Measurements from ENCODE around the gene CEACAM8.
"Not testable (repeated sequence)": the region's sequence is repeated elsewhere in the genome, so short reads cannot be mapped to it uniquely, and the experiment has no call there.

Gene CEACAM8

GRCh38 chr19:42558450-42559150, 36.1 kb downstream of the CEACAM8 start:
- Histone ChIP-seq H3K27ac (no peak overlapping the region), H3K4me1 (ENCODE audit: control insufficient read depth in 1 of 2, insufficient read depth in 1 of 2, low read depth in 1 of 2, low read length in 1 of 2) (peaks cover 39 to 42% of the 10 kb centered on the region in 2 experiments), H3K9me3 (no peaks in the 10 kb centered on the region), H3K36me3 (no peaks in the 10 kb centered on the region), H3K4me3 (ENCODE audit: low read depth in 1 of 2, low read length in 1 of 2) (no peak overlapping the region), H3K27me3 (no peaks in the 10 kb centered on the region)
- TF ChIP-seq, protein P1, sequence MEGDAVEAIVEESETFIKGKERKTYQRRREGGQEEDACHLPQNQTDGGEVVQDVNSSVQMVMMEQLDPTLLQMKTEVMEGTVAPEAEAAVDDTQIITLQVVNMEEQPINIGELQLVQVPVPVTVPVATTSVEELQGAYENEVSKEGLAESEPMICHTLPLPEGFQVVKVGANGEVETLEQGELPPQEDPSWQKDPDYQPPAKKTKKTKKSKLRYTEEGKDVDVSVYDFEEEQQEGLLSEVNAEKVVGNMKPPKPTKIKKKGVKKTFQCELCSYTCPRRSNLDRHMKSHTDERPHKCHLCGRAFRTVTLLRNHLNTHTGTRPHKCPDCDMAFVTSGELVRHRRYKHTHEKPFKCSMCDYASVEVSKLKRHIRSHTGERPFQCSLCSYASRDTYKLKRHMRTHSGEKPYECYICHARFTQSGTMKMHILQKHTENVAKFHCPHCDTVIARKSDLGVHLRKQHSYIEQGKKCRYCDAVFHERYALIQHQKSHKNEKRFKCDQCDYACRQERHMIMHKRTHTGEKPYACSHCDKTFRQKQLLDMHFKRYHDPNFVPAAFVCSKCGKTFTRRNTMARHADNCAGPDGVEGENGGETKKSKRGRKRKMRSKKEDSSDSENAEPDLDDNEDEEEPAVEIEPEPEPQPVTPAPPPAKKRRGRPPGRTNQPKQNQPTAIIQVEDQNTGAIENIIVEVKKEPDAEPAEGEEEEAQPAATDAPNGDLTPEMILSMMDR (IDR thresholded peaks at IDR 0.05), result no peak

- H3K27ac ChIP-seq; H3K4me3 ChIP-seq (ENCODE audit: low read depth in 1 of 2, low read length in 1 of 2); H3K9me3 ChIP-seq; H3K27me3 ChIP-seq; H3K36me3 ChIP-seq: not testable (repeated sequence)
- peaks cover 44 to 47% of the 10 kb centered on the region in 2 experiments for H3K4me1 ChIP-seq (ENCODE audit: control insufficient read depth in 1 of 2, insufficient read depth in 1 of 2, low read depth in 1 of 2, low read length in 1 of 2)
Observed at GRCh38 chr19:42557386-42557871, 37.3 kb downstream of the CEACAM8 start.

DNA sequence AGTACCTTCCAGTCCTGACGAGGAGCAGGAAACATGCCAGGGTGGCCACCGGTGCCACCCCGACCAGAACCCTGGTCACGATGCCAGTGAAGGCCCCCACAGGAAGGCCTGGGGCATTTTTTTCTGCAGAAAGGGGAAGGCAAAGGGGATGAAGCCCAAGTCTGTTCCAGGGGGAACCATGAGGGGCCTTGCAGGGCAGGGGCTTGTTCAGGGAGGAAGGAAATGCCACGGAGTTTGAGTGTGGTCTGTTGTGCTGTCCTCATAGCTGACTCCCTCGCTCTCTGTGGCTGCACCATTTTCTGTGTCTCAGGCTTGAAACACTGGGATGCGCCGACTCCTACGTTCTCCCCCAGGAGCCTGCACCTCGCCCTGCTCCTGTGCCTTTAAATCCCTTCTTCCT, 38.9 kb downstream of the CEACAM8 start:
- Histone ChIP-seq H3K36me3 (no peaks in the 10 kb centered on the region), H3K4me3 (ENCODE audit: low read depth in 1 of 2, low read length in 1 of 2) (peak overlapping the region in 1 of 2 experiments; percentile 58), H3K27me3 (no peaks in the 10 kb centered on the region), H3K9me3 (no peaks in the 10 kb centered on the region), H3K27ac (peak overlapping the region; percentile 70), H3K4me1 (ENCODE audit: control insufficient read depth in 1 of 2, insufficient read depth in 1 of 2, low read depth in 1 of 2, low read length in 1 of 2) (peaks cover 53 to 56% of the 10 kb centered on the region in 2 experiments)
- TF ChIP-seq, protein P1 (IDR thresholded peaks at IDR 0.05), result no peak

DNA sequence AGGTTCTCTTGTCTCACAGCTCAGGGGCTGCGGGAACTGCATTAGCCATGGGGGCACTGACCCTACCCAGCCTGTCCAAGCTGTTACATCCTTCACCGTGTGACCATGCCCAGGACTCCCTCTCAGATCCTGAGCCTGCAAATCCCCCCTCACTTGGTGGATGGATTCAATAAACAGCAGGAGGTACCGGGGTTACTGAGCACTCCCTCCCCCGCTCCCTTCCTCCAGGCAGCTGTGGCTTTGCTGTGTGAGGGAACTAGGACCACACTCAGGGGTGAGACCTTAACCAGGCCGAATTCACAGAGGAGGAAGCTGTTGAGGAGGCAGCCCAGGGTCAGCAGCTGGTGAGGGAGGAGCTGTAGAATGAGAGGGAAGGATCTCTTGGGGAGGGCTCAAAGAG, 39.4 kb downstream of the CEACAM8 start:
- TF ChIP-seq, protein P1 (IDR thresholded peaks at IDR 0.05), result no peak
- Histone ChIP-seq H3K4me3 (ENCODE audit: low read depth in 1 of 2, low read length in 1 of 2) (peak overlapping the region in 1 of 2 experiments; percentile 58), H3K9me3 (no peaks in the 10 kb centered on the region), H3K4me1 (ENCODE audit: control insufficient read depth in 1 of 2, insufficient read depth in 1 of 2, low read depth in 1 of 2, low read length in 1 of 2) (peaks cover 53 to 56% of the 10 kb centered on the region in 2 experiments), H3K27ac (peak overlapping the region; percentile 70), H3K36me3 (no peaks in the 10 kb centered on the region), H3K27me3 (no peaks in the 10 kb centered on the region)

DNA sequence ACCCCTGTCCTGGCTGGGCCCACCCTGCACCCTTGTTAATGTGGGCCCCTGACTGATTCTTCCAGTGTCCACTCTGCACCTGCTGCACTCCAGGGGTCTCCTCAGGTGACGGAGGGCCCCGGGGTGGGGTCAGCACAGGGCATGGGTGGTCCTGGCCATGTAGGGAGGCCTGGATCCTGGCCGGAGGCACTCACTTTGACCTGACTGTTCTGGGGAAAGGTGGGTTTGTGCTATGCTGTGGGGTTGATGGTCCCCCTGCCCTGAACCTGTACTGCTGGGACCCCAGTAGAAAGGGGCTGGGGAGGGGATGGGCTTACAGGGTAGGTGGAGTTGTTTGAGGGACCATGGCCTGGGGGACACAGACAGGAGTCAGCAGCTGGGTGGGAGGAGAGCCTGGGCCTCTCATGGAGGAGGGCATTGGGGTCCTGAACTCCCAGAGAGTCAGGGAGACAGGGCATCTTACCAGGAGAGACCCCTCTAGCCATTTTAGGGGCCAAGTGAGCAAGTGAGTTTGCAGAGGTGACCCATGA, 40.6 kb downstream of the CEACAM8 start:
- H3K27me3 ChIP-seq, result no peaks in the 10 kb centered on the region
- H3K36me3 ChIP-seq, result no peaks in the 10 kb centered on the region
- TF ChIP-seq, protein P1 (IDR thresholded peaks at IDR 0.05), result no peak

More for the DNA sequence above, 40.6 kb downstream of the CEACAM8 start:
- Histone ChIP-seq H3K4me3 (ENCODE audit: low read depth in 1 of 2, low read length in 1 of 2) (peak overlapping the region in 1 of 2 experiments; percentile 58), H3K9me3 (no peaks in the 10 kb centered on the region), H3K4me1 (ENCODE audit: control insufficient read depth in 1 of 2, insufficient read depth in 1 of 2, low read depth in 1 of 2, low read length in 1 of 2) (peaks cover 53 to 56% of the 10 kb centered on the region in 2 experiments), H3K27ac (peak overlapping the region; percentile 81)
